Cardiac fibroblast (primary cell): ENCODE results near the gene FOXK1.

Experiments
- DNase-seq, 2 donors: peaks; one replicate each; pipeline versions ENCODE4 v3.0.0 to v3.0.0-alpha.2; 2010; ENCODE audit warnings: low read depth in 2 of 2
- H3K4me3 ChIP-seq, 2 donors: replicated peaks in 1 of 2; 1 replicate in 1 of 2; 2 replicates in 1 of 2; pipeline ENCODE4 v1.5.1; 2011; ENCODE audit warnings: low read depth in 2 of 2, low read length in 2 of 2, mild to moderate bottlenecking in 2 of 2, moderate library complexity in 1 of 2
- CTCF ChIP-seq: IDR thresholded peaks from one replicate; pipeline ENCODE4 v1.5.1; 2011; ENCODE audit warnings: low read depth, mild to moderate bottlenecking, low read length, inconsistent platforms

FOXK1 gene

GRCh38 chr7:4734587-4735345, 52.7 kb downstream of the FOXK1 start:
- no peak overlapping the region for H3K4me3 ChIP-seq
- no peak for DNase-seq
- no peak for TF ChIP-seq CTCF

- no peak for DNase-seq
- TF ChIP-seq CTCF: no peak
These were observed 55.2 kb downstream of the FOXK1 start for GRCh38 chr7:4737300-4737699.

GRCh38 chr7:4738711-4739527, 56.8 kb downstream of the FOXK1 start:
- DNase-seq: peak; percentile 93 to 95
- no peak for TF ChIP-seq CTCF
- peak overlapping the region in 1 of 2 donors; percentile 22 for H3K4me3 ChIP-seq

More at GRCh38 chr7:4737300-4737699, 55.2 kb downstream of the FOXK1 start:
- no peak overlapping the region for H3K4me3 ChIP-seq

- H3K4me3 ChIP-seq: peak overlapping the region in 1 of 2 donors; percentile 22
- peak; percentile 80 for TF ChIP-seq CTCF
- peak; percentile 81 for DNase-seq
These were observed 57.5 kb downstream of the FOXK1 start for GRCh38 chr7:4739528-4739992.

- H3K4me3 ChIP-seq: no peak overlapping the region
- no peak for TF ChIP-seq CTCF
- DNase-seq: no peak
These were observed 58.7 kb downstream of the FOXK1 start for GRCh38 chr7:4740796-4741195.

GRCh38 chr7:4742051-4742573, 60.0 kb downstream of the FOXK1 start:
- no peak for DNase-seq
- TF ChIP-seq CTCF: no peak
- H3K4me3 ChIP-seq: no peak overlapping the region
